GM19035 (cell line): ENCODE results near the gene PLEKHG7.
"Not testable (repeated sequence)": the region's sequence is repeated elsewhere in the genome, so short reads cannot be mapped to it uniquely, and the experiment has no call there.

Source experiments
- ATAC-seq: cut with Tn5 transposase; IDR thresholded peaks from one replicate; pipeline ENCODE4 v1.9.1; 2021; ENCODE audit not compliant: unreplicated experiment

PLEKHG7 gene

GRCh38 chr12:92745856-92746550 lies 43.2 kb downstream of the PLEKHG7 start:
- no peak for ATAC-seq

GRCh38 chr12:92747151-92747550 lies 44.4 kb downstream of the PLEKHG7 start:
- no peak for ATAC-seq

GRCh38 chr12:92749691-92750090 lies 46.9 kb downstream of the PLEKHG7 start:
- ATAC-seq = not testable (repeated sequence)

- ATAC-seq = no peak
Measured at GRCh38 chr12:92753976-92754885, 51.4 kb downstream of the PLEKHG7 start.

GRCh38 chr12:92756898-92757596 lies 54.3 kb downstream of the PLEKHG7 start:
- no peak for ATAC-seq

GRCh38 chr12:92757597-92758121 lies 54.9 kb downstream of the PLEKHG7 start:
- no peak for ATAC-seq

- no peak for ATAC-seq
Measured at GRCh38 chr12:92759634-92760268, 57.0 kb downstream of the PLEKHG7 start.

GRCh38 chr12:92762773-92763172 lies 60.0 kb downstream of the PLEKHG7 start:
- no peak for ATAC-seq

- no peak for ATAC-seq
Measured at GRCh38 chr12:92764831-92765230, 62.0 kb downstream of the PLEKHG7 start.

- ATAC-seq = no peak
Measured at GRCh38 chr12:92765871-92766270, 63.1 kb downstream of the PLEKHG7 start.

GRCh38 chr12:92769124-92769901 lies 66.5 kb downstream of the PLEKHG7 start:
- peak; percentile 84 for ATAC-seq

- no peak for ATAC-seq
Measured at GRCh38 chr12:92771001-92771400, 68.2 kb downstream of the PLEKHG7 start.

GRCh38 chr12:92775416-92775815 lies 72.6 kb downstream of the PLEKHG7 start:
- ATAC-seq = no peak

GRCh38 chr12:92778525-92778924 lies 75.7 kb downstream of the PLEKHG7 start:
- no peak for ATAC-seq

GRCh38 chr12:92779902-92780301 lies 77.1 kb downstream of the PLEKHG7 start:
- ATAC-seq = no peak

- ATAC-seq = no peak
Measured at GRCh38 chr12:92784356-92784755, 81.6 kb downstream of the PLEKHG7 start.

GRCh38 chr12:92784797-92785562 lies 82.2 kb downstream of the PLEKHG7 start:
- ATAC-seq = peak; percentile 98

- no peak for ATAC-seq
Measured at GRCh38 chr12:92785563-92785950, 82.8 kb downstream of the PLEKHG7 start.

GRCh38 chr12:92786045-92786444 lies 83.3 kb downstream of the PLEKHG7 start:
- ATAC-seq = no peak
